Activated naive CD8-positive, alpha-beta T cell treated with anti-CD3 and anti-CD28 coated beads, Interleukin-2, amount 10 ng/mL, durations not matched to agents 7 days and 5 days (primary cell): ENCODE results near the gene NDUFB4. TPM values are rescaled to one million over a fixed set of nuclear protein-coding genes. Genes with fewer than 3 reads are reported as not detected.

Source experiments
- ATAC-seq: fragments of 150-1000 bp; cut with Tn5 transposase; one replicate; pipeline ENCODE4 v1.10.0; 2021; ENCODE audit warnings: low read depth, moderate library complexity
- POLR2A ChIA-PET: fragments of 350-600 bp; sonication (Branson Sonifier 250); formaldehyde crosslinking; loops from one replicate; lab custom pipeline; 2021; ENCODE audit warnings: antibody characterized with exemption; lab: Charles Lee
- DNase-seq: peaks from one replicate; pipeline ENCODE4 v3.0.0; 2021
- H3K27ac Mint-ChIP-seq: one replicate; pipeline ENCODE4 v1.8.0; 2022; ENCODE audit warnings: mild to moderate bottlenecking, mixed read lengths
- H3K27me3 Mint-ChIP-seq: one replicate; pipeline ENCODE4 v1.8.0; 2022; ENCODE audit warnings: mild to moderate bottlenecking, moderate library complexity, mixed read lengths
- H3K36me3 Mint-ChIP-seq: one replicate; pipeline ENCODE4 v1.8.0; 2021; ENCODE audit warnings: mild to moderate bottlenecking, mixed read lengths
- H3K4me1 Mint-ChIP-seq: one replicate; pipeline ENCODE4 v1.8.0; 2021; ENCODE audit warnings: mixed read lengths
- H3K4me3 Mint-ChIP-seq: one replicate; pipeline ENCODE4 v1.8.0; 2022; ENCODE audit warnings: mild to moderate bottlenecking, moderate library complexity, mixed read lengths
- H3K9me3 Mint-ChIP-seq: one replicate; pipeline ENCODE4 v1.8.0; 2021; ENCODE audit warnings: mixed read lengths
- total RNA-seq, 2 experiments: library from RNA; stranded (reverse); gene quantifications; one replicate each; pipeline ENCODE4 v1.2.3, GENCODE V29; 2021

NDUFB4 gene
- total RNA-seq, 2 experiments from 2014 or later: 120 to 121 TPM

DNA sequence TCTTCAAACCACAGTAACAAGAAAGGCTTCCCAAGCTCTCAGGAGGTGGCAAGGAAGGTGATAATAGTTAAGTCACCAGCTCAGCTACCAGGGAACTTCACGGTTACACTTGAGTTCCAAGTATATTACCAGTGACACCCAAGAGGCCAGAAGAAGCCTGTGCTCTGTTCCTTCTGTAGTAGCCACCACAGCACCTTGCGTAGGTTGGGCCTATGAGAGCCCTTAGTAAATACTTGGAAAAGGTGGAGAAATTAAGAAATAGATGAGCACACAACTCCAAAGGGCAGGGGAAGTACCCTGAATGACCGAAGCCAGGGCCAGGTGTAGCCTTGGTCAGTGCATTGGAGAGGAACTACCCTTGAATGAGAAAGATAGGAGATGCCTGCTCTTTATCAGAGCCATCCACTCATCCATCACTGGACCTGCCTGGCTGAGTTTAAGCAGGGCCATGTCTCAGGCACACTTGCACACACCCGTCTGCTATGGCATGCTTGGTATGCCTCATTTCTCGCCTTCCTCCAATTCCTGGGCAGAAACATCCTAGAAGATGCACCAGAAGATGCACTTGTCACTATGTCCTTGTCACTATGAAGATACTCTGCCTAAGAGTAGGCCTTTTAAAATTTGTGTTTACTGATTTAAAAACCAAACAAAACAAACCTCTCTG, 32.6 kb upstream of the NDUFB4 start:
- no peaks in the 10 kb centered on the region for H3K9me3 Mint-ChIP-seq
- no peak overlapping the region for H3K4me3 Mint-ChIP-seq
- no peaks in the 10 kb centered on the region for H3K27me3 Mint-ChIP-seq

DNA sequence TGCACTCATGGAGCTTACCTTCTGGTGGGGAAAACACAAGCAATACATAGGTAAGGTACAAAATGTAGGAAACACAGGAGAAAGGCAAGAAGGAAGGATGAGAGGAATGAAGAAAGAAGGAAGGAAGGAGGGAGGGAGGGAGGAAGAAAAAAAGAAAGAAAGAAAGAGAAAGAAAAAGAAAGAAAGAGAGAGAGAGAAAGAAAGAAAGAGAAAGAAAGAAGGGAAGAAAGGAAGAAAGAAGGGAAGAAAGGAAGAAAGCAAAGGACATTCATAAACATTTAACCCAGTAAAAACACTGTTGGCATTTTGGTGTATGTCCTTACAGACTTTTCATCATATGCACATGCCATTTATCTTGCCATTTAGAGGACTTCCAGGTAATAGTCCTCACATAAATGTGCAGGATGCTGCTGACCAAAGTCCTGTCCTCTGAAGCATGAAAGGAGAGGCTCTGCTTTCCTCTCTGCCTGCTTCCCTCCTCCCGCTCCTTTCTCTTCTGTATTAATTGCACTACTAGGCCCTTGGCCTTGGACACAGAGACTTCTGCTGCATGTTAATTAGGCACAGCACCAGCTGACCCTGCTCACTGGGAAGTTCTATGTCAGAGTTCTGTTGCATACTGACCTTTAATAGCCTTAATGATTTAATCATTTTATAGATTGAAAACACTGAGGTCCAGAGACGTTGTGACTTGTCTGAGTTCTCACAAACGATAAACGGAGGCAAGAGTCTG, 29.7 kb upstream of the NDUFB4 start:
- no peak overlapping the region for H3K27ac Mint-ChIP-seq

More for the DNA sequence above, 32.6 kb upstream of the NDUFB4 start:
- Mint-ChIP-seq H3K27ac (no peak overlapping the region), H3K36me3 (no peaks in the 10 kb centered on the region), H3K4me1 (peaks cover 8% of the 10 kb centered on the region)
- POLR2A ChIA-PET: no interaction called here
- DNase-seq (no peak), ATAC-seq (no peak)

GRCh38 chr3:120567370-120568201, 28.6 kb upstream of the NDUFB4 start:
- no peaks in the 10 kb centered on the region for H3K36me3 Mint-ChIP-seq
- H3K27me3 Mint-ChIP-seq: peaks cover 2% of the 10 kb centered on the region
- no peak for DNase-seq
- peak overlapping the region; percentile 30 for H3K4me3 Mint-ChIP-seq
- H3K4me1 Mint-ChIP-seq: no peaks in the 10 kb centered on the region
- no peaks in the 10 kb centered on the region for H3K9me3 Mint-ChIP-seq
- ATAC-seq: peak; percentile 39
- POLR2A ChIA-PET: interaction anchor here (0.6 kb wide), 1 partner anchor 1069 kb away, joined by 3 read pairs; no protein-coding TSS in a partner anchor
- H3K27ac Mint-ChIP-seq: no peak overlapping the region

More for the DNA sequence above, 29.7 kb upstream of the NDUFB4 start:
- POLR2A ChIA-PET: no interaction called here
- Mint-ChIP-seq H3K4me1 (no peaks in the 10 kb centered on the region), H3K9me3 (no peaks in the 10 kb centered on the region), H3K27me3 (peaks cover 2% of the 10 kb centered on the region), H3K4me3 (no peak overlapping the region), H3K36me3 (no peaks in the 10 kb centered on the region)
- DNase-seq (no peak), ATAC-seq (no peak)

GRCh38 chr3:120568202-120568531, 28.0 kb upstream of the NDUFB4 start:
- Mint-ChIP-seq H3K9me3 (no peaks in the 10 kb centered on the region), H3K36me3 (no peaks in the 10 kb centered on the region), H3K4me1 (no peaks in the 10 kb centered on the region), H3K27ac (no peak overlapping the region), H3K27me3 (peaks cover 2% of the 10 kb centered on the region), H3K4me3 (no peak overlapping the region)
- ATAC-seq (no peak), DNase-seq (no peak)
- POLR2A ChIA-PET: no interaction called here

DNA sequence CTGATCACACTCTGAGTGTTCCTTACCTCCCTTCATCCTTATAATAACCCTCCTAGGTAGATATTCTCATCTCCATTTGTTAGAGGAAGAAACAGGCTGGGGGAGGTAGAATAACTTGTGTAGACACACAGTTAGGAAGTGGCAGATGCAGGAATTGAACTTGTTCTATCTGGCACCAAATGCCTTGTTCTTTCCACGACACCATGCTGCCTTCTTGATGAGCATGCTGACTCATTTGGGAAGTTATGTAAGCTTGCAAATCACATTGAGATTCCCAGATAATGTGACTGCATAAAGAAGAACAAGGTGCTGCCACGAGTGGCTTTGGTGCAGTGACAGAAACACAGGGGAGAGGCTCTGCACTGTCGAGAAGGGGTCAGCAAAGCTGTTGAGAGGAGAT, 27.5 kb upstream of the NDUFB4 start:
- ATAC-seq: no peak
- POLR2A ChIA-PET: no interaction called here
- no peaks in the 10 kb centered on the region for H3K9me3 Mint-ChIP-seq

DNA sequence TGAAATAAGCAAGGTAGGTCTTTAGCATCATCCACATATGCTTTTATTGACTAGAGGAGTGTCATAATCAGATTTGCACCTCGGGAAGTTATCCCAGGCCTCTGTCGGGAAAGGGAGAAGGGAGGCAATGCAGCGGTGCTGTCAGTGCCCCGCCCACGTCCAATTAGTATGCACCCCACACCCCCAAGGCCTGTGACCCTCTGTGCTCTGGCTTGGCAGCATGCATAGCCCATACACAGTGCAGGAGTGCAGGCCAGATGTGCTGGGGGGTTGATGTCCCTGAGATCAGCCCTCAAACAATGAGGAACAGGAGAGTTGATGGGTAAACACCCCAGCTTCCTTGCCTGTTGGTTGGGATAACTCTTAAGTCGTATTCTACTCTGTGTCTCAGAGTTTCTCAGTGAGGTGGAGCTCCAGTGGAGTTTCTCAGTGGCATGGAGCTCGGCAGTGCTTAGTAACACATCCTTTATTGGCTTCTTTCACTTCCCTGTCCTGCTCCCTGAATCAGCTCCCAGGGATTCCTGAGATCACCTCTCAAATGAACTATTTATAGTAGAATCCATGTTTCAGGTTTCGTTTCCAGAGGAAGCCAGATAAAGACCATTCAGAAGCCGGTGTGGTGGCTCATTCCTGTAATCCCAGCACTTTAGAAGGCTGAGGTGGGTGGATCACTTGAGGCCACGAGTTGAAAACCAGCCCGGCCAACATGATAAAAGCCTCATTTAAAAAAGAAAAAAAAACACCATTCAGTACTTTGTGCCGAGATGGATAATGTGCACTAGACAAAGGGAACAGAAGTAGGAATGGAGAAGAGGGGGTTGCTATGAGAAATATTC, 26.7 kb upstream of the NDUFB4 start:
- no peaks in the 10 kb centered on the region for H3K9me3 Mint-ChIP-seq
- H3K27me3 Mint-ChIP-seq: peaks cover 2% of the 10 kb centered on the region
- no peak for DNase-seq
- POLR2A ChIA-PET: no interaction called here
- no peak overlapping the region for H3K27ac Mint-ChIP-seq
- no peaks in the 10 kb centered on the region for H3K4me1 Mint-ChIP-seq
- H3K4me3 Mint-ChIP-seq: no peak overlapping the region
- ATAC-seq: no peak
- no peaks in the 10 kb centered on the region for H3K36me3 Mint-ChIP-seq

More for the DNA sequence above, 27.5 kb upstream of the NDUFB4 start:
- Mint-ChIP-seq H3K4me1 (no peaks in the 10 kb centered on the region), H3K27me3 (peaks cover 2% of the 10 kb centered on the region), H3K4me3 (no peak overlapping the region), H3K27ac (no peak overlapping the region), H3K36me3 (no peaks in the 10 kb centered on the region)
- DNase-seq: no peak

- ATAC-seq (no peak), DNase-seq (no peak)
- Mint-ChIP-seq H3K36me3 (no peaks in the 10 kb centered on the region), H3K4me1 (no peaks in the 10 kb centered on the region), H3K27me3 (peaks cover 2% of the 10 kb centered on the region), H3K27ac (no peak overlapping the region), H3K9me3 (no peaks in the 10 kb centered on the region), H3K4me3 (no peak overlapping the region)
- POLR2A ChIA-PET: no interaction called here
Measured at GRCh38 chr3:120572027-120572426, 24.1 kb upstream of the NDUFB4 start.

DNA sequence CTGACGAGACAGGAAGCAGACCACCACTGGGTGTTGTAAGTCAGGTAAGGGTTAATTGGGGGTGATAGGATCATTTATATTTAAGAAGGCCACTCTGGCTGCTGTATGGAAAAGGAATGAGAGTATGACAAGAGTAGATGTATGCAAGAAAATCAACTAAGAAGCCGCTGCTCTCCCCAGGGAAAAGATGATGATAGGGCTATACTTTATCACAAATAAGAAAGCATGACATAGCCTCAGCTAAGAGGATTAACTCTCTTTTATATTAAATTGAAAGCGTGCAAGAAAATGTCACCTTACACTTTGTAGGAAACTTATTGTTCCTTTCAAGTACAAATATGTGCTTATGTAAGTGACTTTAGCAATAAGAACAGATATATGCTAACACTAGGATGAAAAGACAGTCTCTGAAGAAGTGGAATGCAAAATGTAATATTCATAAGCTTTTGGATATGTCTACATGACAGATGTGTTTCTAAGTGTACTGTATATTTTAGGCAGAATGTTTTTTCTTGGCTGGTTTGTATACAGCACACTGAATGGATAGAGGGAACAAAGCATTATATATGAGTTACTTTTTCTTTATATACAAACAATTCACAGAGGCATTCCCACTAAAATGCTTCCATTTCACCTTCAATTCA, 8.7 kb upstream of the NDUFB4 start:
- H3K27me3 Mint-ChIP-seq: peaks cover 7% of the 10 kb centered on the region
- H3K9me3 Mint-ChIP-seq: peaks cover 2% of the 10 kb centered on the region
- ATAC-seq (no peak), DNase-seq (no peak)
- POLR2A ChIA-PET: no interaction called here
- no peaks in the 10 kb centered on the region for H3K36me3 Mint-ChIP-seq
- H3K4me3 Mint-ChIP-seq: no peak overlapping the region
- H3K27ac Mint-ChIP-seq: no peak overlapping the region
- no peaks in the 10 kb centered on the region for H3K4me1 Mint-ChIP-seq

DNA sequence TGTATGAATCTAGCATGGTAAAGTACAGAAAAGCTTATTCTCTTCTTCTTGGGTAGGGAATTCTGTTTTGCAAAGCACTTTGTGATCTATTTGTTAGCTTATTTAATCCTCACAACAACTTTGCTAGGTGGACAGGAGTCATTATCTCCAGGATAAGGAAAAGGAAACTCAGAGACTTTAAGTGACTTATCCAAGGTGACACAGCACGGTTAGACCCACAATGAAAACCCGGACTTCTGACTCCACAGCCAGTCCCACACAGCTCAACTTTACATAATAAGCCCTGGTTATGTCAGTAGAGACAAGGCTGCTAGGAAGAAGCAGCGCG, 384 bp upstream of the NDUFB4 start:
- H3K27ac Mint-ChIP-seq: peak overlapping the region; percentile 92

DNA sequence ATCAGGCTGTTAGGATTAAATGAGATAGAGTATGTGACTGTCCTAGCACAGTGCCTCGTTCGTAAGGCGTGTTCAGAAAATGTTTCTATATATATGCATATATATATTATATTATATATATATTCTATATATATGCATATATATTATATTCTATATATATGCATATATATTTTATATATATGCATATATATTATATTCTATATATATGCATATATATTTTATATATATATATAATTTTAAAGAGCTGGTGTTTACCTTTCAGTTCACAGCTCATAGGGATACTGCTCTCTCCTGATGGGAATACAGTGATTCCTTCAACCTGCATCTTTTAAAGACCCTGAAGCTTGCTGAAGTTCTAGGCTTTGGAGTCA, 702 bp downstream of the NDUFB4 start:
- Mint-ChIP-seq H3K27me3 (peaks cover 3% of the 10 kb centered on the region), H3K4me3 (peak overlapping the region; percentile 93), H3K4me1 (peaks cover 13% of the 10 kb centered on the region), H3K9me3 (no peaks in the 10 kb centered on the region), H3K27ac (peak overlapping the region; percentile 92), H3K36me3 (peaks cover 14% of the 10 kb centered on the region)
- POLR2A ChIA-PET: interaction anchor here (2.0 to 3.6 kb wide), 3 partner anchors 123 to 502 kb away, joined by 12 to 27 read pairs (median 15); partner anchors contain the start of genes GSK3B, GTF2E1 and RABL3
- ATAC-seq: no peak
- no peak for DNase-seq

More for the DNA sequence above, 384 bp upstream of the NDUFB4 start:
- Mint-ChIP-seq H3K4me1 (peaks cover 11% of the 10 kb centered on the region), H3K27me3 (peaks cover 6% of the 10 kb centered on the region), H3K9me3 (no peaks in the 10 kb centered on the region), H3K36me3 (peaks cover 7% of the 10 kb centered on the region), H3K4me3 (peak overlapping the region; percentile 93)
- POLR2A ChIA-PET: interaction anchor here (1.0 to 3.6 kb wide), 7 partner anchors 9 to 501 kb away, joined by 3 to 27 read pairs (median 6); partner anchors contain the start of genes GSK3B, GTF2E1, LRRC58 and RABL3
- ATAC-seq: no peak
- no peak for DNase-seq

DNA sequence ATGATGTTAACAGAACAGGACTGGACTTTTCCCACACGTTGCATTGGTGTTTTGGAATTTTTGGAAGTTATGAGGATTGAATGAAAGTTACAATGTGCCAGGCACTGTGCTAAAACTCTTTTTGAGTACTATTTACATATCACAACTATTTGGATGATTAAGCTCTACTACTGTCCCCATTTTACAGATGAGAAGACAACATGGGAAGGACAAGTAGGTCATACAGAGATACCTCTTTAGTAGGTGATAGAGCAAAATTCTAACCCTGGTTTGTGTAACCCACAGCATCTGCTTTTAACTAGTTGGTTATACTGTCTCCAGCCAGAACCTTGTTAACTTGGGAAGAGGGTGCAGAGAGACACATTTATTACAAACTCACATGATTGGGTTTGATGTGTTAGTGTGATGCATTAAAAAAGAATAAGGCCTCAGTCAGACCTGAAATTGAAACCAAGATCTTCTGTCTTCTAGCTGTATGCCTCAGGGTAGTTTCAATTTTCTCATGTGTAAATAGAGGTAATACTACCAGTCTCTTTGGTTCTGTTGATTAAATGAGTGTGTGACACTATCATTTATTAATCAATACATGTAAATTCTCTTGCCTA, 1.4 kb downstream of the NDUFB4 start:
- H3K4me1 Mint-ChIP-seq: peaks cover 13% of the 10 kb centered on the region
- H3K36me3 Mint-ChIP-seq: peaks cover 15% of the 10 kb centered on the region
- POLR2A ChIA-PET: interaction anchor here (0.7 to 3.6 kb wide), 3 partner anchors 122 to 249 kb away, joined by 4 to 27 read pairs (median 12); partner anchors contain the start of genes GTF2E1 and RABL3
- peak overlapping the region; percentile 79 for H3K27ac Mint-ChIP-seq
- no peak for DNase-seq
- no peak overlapping the region for H3K4me3 Mint-ChIP-seq
- ATAC-seq: no peak
- H3K9me3 Mint-ChIP-seq: no peaks in the 10 kb centered on the region
- peaks cover under 1% of the 10 kb centered on the region for H3K27me3 Mint-ChIP-seq

GRCh38 chr3:120599211-120599610, 3.1 kb downstream of the NDUFB4 start:
- Mint-ChIP-seq H3K9me3 (no peaks in the 10 kb centered on the region), H3K4me3 (no peak overlapping the region), H3K27ac (no peak overlapping the region), H3K4me1 (peaks cover 13% of the 10 kb centered on the region), H3K27me3 (no peaks in the 10 kb centered on the region), H3K36me3 (peaks cover 24% of the 10 kb centered on the region)
- POLR2A ChIA-PET: no interaction called here
- DNase-seq (no peak), ATAC-seq (no peak)
